Measurements from ENCODE around the gene CREB3L2.

GRCh38 chr7:137875746-137876145, 126.1 kb downstream of the CREB3L2 start:
- TF ChIP-seq CTCF (IDR thresholded peaks at IDR 0.05) (no peak), EP300 (IDR thresholded peaks at IDR 0.05; ENCODE audit: low read depth) (no peak)
